Activated B cell treated with CpG ODN at 0.5 μM for 24 hours (primary cell): Measurements from ENCODE around the gene AFG1L. TPM values are rescaled to one million over a fixed set of nuclear protein-coding genes. Genes with fewer than 3 reads are reported as not detected.

Source experiments
- ATAC-seq: fragments of 200-7000 bp; cut with Tn5 transposase; one replicate; pipeline ENCODE4 v1.10.0; 2021; ENCODE audit warnings: low read depth, mild to moderate bottlenecking, moderate library complexity
- CTCF ChIA-PET: fragments of 350-600 bp; sonication (Branson Sonifier 250); formaldehyde crosslinking; loops from one replicate; lab custom pipeline; 2021; ENCODE audit warnings: antibody characterized with exemption; lab: Charles Lee
- POLR2A ChIA-PET: fragments of 350-600 bp; sonication (Branson Sonifier 250); formaldehyde crosslinking; loops from one replicate; lab custom pipeline; 2021; ENCODE audit warnings: antibody characterized with exemption; lab: Charles Lee
- DNase-seq: peaks from one replicate; pipeline ENCODE4 v3.0.0; 2022
- H3K27ac Mint-ChIP-seq: one replicate; pipeline ENCODE4 v1.8.0; 2020; ENCODE audit warnings: mixed read lengths
- H3K27me3 Mint-ChIP-seq: one replicate; pipeline ENCODE4 v1.8.0; 2021; ENCODE audit warnings: mixed read lengths
- H3K36me3 Mint-ChIP-seq: one replicate; pipeline ENCODE4 v1.8.0; 2021; ENCODE audit warnings: low read depth, mixed read lengths
- H3K4me1 Mint-ChIP-seq: one replicate; pipeline ENCODE4 v1.8.0; 2021; ENCODE audit warnings: mixed read lengths
- H3K4me3 Mint-ChIP-seq: one replicate; pipeline ENCODE4 v1.8.0; 2020; ENCODE audit warnings: mild to moderate bottlenecking, mixed read lengths
- H3K9me3 Mint-ChIP-seq: one replicate; pipeline ENCODE4 v1.8.0; 2020; ENCODE audit warnings: mixed read lengths
- intact Hi-C: fragments of 100-400 bp; cut with micrococcal nuclease; formaldehyde crosslinking; loops from one replicate; pipeline ENCODE4 v1.15.1; 2024
- total RNA-seq: library from RNA; stranded (reverse); gene quantifications from 2 replicates; pipeline ENCODE4 v1.2.3, GENCODE V29; 2022
- TF ChIP-seq, protein P1 (sequence below): fragments of 200-600 bp; IDR thresholded peaks from one replicate; pipeline ENCODE4 v1.8.0; 2022; ENCODE audit warnings: antibody characterized with exemption, mild to moderate bottlenecking

AFG1L gene
- total RNA-seq, 1 donor from 2014 or later: 10.3 TPM

DNA sequence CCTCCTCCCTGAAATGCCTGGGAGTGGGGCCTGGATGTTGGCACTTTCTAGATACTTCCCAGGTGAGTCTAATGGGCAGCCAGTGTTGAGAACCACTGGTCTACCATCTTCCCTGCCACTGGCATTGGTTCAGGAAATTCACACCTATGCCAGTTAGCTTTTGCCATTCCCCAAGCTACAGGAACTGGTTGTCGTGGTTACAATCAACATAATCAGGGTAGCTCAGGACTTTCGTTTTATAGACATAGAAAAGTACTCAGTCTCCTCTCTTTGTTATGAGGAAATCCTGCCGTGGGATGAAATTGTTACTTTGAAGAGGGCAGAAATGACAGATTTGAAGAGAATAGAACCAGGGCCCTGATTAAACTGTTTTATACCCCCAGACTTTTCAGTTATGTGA, 137.9 kb downstream of the AFG1L start:
- TF ChIP-seq, protein P1, sequence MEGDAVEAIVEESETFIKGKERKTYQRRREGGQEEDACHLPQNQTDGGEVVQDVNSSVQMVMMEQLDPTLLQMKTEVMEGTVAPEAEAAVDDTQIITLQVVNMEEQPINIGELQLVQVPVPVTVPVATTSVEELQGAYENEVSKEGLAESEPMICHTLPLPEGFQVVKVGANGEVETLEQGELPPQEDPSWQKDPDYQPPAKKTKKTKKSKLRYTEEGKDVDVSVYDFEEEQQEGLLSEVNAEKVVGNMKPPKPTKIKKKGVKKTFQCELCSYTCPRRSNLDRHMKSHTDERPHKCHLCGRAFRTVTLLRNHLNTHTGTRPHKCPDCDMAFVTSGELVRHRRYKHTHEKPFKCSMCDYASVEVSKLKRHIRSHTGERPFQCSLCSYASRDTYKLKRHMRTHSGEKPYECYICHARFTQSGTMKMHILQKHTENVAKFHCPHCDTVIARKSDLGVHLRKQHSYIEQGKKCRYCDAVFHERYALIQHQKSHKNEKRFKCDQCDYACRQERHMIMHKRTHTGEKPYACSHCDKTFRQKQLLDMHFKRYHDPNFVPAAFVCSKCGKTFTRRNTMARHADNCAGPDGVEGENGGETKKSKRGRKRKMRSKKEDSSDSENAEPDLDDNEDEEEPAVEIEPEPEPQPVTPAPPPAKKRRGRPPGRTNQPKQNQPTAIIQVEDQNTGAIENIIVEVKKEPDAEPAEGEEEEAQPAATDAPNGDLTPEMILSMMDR: no peak
- no peak for DNase-seq
- no peaks in the 10 kb centered on the region for H3K9me3 Mint-ChIP-seq
- no peak overlapping the region for H3K4me3 Mint-ChIP-seq
- no peak overlapping the region for H3K27ac Mint-ChIP-seq
- POLR2A ChIA-PET: no interaction called here
- peaks cover 3% of the 10 kb centered on the region for H3K36me3 Mint-ChIP-seq
- CTCF ChIA-PET: no interaction called here
- no peak for ATAC-seq
- H3K4me1 Mint-ChIP-seq: no peaks in the 10 kb centered on the region
- intact Hi-C loops: no loop called here
- no peaks in the 10 kb centered on the region for H3K27me3 Mint-ChIP-seq

DNA sequence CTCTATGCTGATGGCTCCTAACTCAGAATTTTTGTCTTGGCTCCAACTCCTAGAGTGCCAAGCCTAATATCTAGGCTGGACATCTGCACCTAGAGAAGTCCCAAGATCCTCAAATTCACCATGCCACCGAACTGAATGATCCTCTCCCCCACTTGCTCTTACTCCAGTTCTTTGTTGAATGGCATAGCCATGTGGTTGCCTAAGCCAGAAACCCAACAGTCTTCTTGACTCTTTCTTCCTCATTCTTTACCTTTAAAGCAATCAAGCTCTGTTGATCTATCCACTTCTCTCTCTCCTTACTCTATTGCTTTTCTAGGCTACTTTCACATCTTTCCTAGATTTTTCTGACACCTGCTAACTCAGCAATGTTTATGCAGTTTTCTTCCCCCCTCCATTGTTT, 139.4 kb downstream of the AFG1L start:
- no peak for ATAC-seq
- peaks cover 1% of the 10 kb centered on the region for H3K36me3 Mint-ChIP-seq
- no peak for DNase-seq
- ChIA-PET POLR2A (no interaction called here), CTCF (no interaction called here)
- no peak overlapping the region for H3K27ac Mint-ChIP-seq
- intact Hi-C loops: no loop called here
- H3K4me3 Mint-ChIP-seq: no peak overlapping the region
- no peaks in the 10 kb centered on the region for H3K27me3 Mint-ChIP-seq
- TF ChIP-seq, protein P1: no peak
- H3K4me1 Mint-ChIP-seq: no peaks in the 10 kb centered on the region
- no peaks in the 10 kb centered on the region for H3K9me3 Mint-ChIP-seq

DNA sequence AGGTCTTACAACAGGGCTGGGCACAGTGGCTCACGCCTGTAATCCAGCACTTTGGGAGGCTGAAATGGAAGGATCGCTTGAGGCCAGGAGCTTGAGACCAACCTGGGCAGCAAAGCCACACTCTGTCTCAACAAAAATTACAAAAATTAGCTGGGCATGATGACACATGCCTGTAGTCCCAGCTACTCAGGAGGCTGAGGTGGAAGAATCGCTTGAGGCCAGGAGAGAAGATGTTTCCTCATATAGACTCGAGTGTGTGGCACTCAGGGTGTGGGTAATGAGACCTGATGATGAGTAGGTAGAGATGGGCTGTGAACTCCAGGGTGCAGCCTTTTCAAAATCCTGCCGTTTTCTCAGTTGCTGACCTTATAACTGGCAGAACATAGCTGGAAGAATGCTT, 140.5 kb downstream of the AFG1L start:
- intact Hi-C loops: no loop called here
- TF ChIP-seq, protein P1: no peak
- Mint-ChIP-seq H3K27me3 (no peaks in the 10 kb centered on the region), H3K9me3 (no peaks in the 10 kb centered on the region), H3K4me1 (no peaks in the 10 kb centered on the region), H3K27ac (no peak overlapping the region), H3K36me3 (peaks cover 1% of the 10 kb centered on the region), H3K4me3 (no peak overlapping the region)
- POLR2A ChIA-PET: no interaction called here
- CTCF ChIA-PET: no interaction called here
- ATAC-seq (no peak), DNase-seq (no peak)

DNA sequence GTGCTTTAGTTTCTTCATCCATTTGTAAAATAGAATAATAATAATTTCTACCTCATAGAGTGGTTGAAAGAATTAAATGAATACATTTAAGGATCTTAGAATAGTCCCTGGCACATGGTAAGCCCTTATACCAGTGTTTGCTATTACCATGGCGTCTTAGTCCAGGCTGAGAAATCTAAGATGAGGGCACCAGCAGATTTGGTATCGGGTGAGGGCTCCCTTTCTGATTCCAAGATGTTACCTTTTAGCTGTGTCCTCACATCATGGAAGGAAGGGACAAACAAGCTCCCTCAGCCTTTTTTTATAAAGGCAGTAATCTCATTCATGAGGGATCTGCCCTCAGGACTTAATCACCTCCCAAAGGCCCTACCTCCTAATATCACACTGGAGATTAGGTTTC, 141.9 kb downstream of the AFG1L start:
- CTCF ChIA-PET: no interaction called here
- POLR2A ChIA-PET: no interaction called here
- H3K27ac Mint-ChIP-seq: no peak overlapping the region
- TF ChIP-seq, protein P1: no peak
- H3K4me3 Mint-ChIP-seq: no peak overlapping the region
- DNase-seq (no peak), ATAC-seq (no peak)
- H3K36me3 Mint-ChIP-seq: peaks cover 1% of the 10 kb centered on the region
- no peaks in the 10 kb centered on the region for H3K9me3 Mint-ChIP-seq
- intact Hi-C loops: no loop called here
- H3K4me1 Mint-ChIP-seq: no peaks in the 10 kb centered on the region
- no peaks in the 10 kb centered on the region for H3K27me3 Mint-ChIP-seq

DNA sequence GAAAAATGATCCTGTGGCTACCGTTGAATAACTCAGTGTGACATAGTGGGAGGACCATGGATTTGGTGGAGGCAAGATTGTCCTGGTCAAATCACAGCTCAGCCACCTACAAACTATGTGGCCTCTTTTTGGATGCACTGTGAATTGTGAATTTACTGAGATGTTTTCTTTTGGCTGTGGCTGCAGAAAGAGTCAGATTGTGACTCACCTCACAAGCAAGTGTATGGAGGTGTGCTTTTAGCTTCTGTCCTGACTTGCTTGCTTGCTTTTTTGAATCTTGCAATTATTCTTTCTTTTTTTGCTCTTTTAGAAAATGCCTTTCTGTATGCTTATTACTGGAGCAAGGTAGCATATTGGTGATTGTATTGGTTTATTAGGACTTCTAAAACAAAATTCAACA, 143.0 kb downstream of the AFG1L start:
- Mint-ChIP-seq H3K4me3 (no peak overlapping the region), H3K4me1 (no peaks in the 10 kb centered on the region), H3K36me3 (no peaks in the 10 kb centered on the region), H3K27ac (no peak overlapping the region), H3K9me3 (no peaks in the 10 kb centered on the region), H3K27me3 (no peaks in the 10 kb centered on the region)
- intact Hi-C loops: no loop called here
- no peak for ATAC-seq
- CTCF ChIA-PET: no interaction called here
- POLR2A ChIA-PET: no interaction called here
- TF ChIP-seq, protein P1: no peak
- DNase-seq: no peak
